NCI-H510A (cell line): ENCODE measurements around the gene FN1.
"Not testable (repeated sequence)": the region's sequence is repeated elsewhere in the genome, so short reads cannot be mapped to it uniquely, and the experiment has no call there.

Experiments used
- DNase-seq: peaks from one replicate; lab custom pipeline; 2025; lab: John Stamatoyannopoulos, UW

The FN1 gene

DNA sequence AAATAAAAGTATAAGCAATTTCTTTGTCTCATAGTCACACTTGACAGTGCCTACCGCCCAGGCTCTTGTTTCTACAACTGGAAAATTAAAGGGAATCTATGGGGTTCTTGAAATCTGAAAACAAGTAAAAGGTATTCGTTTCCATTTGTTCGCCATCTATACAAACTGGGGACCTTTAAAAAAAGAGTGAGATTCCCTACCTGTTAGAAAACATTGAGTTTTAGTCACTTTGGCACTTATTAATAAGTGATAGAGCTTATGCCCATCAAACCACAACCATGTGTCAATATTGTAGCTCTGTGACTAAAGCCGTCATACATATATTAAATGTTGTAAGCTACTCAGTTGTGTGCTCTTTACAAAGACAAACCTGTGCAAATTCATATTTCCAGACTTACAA, 13.2 kb downstream of the FN1 start:
- DNase-seq, result no peak

DNA sequence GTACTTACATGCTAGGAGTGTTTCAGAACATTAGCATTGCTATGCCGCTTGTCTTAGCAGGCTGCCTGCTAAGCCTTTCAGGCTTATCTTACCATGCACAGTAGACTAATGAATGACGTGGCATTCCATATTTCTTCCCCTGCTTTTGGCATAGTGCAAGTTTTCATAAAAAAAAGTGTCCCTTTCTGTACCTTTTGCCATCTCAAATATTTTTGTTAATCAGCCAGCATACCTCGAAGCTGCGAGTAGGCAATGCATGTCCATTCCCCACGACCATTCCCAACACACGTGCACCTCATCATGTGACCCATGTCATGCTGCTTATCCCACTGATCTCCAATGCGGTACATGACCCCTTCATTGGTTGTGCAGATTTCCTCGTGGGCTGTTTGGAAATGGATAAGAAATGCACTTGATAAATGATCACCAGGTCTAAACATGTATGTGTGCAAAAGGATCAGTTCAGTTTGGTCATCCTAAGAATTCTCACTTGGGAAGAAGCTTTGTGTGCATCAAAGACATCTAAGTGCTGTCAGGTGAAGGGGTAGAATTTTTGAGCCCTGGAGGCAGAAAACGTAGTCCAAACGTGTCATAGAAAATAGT, 13.9 kb downstream of the FN1 start:
- DNase-seq, result no peak

DNA sequence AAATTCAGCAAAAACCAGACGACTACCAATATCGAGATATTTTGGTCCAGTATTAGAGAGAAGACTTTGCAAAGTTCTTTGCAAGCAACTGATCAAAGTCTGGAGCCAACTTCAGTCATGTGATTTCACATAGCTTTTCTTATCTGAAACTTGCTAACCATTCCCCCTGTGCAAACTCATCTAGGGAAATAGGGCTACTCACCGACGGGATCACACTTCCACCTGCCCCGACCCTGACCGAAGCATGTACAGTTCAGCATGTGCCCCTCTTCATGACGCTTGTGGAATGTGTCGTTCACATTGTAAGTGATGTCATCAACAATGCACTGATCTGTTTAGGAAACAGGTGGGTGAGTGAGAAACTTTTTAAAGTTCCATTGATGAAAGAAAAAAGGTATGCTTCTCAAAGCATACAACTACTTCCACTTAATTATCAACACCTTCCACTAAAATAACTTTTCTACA, 15.4 kb downstream of the FN1 start:
- no peak for DNase-seq

DNA sequence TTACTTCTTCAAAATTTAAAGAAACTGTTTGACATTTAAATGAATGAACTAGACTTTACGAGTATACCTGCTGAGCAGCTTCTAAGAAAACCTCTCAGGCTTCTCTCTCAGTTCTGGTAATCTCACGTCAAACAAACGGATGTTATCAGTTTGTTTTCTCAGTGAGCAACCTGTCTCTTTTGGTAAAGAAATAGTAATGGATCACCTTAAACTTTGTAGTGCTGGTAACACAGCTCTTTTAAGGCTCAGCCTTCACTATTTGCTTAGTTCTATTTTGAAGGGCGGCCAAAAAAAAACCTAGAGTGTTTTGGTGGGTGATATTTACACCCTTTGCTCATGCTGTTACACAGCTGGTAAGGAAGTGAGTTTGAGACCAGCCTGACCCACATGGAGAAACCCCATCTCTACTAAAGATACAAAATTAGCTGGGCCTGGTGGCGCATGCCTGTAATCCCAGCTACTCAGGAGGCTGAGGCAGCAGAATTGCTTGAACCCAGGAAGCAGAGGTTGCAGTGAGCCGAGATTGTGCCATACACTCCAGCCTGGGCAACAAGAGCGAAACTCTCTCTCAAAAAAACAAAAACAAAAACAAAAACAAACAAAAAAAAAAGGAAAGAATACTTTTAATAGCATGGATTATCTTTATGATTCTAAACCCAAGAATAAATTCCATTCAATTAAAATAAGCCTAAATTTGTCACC, 15.9 kb downstream of the FN1 start:
- DNase-seq, result no peak

DNA sequence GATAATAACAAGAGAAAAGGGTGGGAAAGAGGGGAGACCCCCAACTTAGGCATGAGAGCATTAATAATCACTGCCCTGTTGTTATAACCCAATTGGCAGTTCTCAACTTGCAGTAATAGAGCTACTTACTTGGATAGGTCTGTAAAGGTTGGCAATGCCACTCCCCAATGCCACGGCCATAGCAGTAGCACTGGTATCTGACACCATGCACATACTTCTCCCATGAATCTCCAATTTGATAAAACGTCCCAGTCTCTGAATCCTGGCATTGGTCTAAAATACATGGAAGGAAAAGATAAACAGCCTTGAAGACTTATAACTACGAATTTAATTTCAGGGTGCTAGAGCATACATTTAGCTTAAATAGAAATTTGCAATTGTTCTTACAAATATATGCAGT, 16.8 kb downstream of the FN1 start:
- no peak for DNase-seq

DNA sequence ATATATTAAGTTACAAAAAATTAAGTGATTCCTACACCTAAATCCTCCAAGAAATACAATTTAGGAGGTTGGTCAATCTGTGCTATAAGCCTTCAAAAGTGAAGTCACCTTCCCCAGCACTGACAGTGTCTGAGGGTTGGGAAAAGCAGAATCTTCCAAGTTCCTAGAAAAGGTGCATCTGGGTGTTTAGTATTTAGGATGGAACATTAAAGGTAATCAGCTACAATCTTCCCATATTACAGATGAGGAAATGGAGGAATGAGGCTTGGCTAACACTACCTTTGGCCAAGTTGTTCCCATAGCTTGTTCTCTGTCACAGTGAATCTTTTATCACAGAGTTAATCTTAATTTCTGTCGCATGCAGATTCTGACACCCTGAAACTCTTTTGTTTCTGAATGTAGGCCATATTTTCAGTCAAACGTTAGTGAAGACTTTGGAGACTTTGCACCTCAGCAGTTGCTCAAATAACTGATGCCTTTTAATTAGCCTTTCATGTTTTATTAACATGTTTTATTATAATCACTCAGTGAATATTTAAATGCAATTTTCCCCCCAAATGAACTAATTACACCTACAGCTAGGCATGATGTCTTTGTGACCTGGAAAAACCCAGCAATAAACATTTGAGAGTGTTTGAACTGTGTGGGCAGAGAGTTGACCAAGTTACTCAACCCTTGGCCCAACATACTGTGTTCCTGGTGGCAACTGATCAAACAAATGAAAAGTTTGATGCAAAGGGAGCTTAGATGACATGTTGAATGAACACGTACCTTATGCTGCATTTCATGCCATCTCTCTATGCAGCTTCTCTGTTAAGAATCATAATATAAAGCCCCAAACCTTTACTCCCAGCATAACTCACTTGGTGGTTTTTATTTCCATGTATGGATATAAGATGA, 17.6 kb downstream of the FN1 start:
- DNase-seq, result no peak

DNA sequence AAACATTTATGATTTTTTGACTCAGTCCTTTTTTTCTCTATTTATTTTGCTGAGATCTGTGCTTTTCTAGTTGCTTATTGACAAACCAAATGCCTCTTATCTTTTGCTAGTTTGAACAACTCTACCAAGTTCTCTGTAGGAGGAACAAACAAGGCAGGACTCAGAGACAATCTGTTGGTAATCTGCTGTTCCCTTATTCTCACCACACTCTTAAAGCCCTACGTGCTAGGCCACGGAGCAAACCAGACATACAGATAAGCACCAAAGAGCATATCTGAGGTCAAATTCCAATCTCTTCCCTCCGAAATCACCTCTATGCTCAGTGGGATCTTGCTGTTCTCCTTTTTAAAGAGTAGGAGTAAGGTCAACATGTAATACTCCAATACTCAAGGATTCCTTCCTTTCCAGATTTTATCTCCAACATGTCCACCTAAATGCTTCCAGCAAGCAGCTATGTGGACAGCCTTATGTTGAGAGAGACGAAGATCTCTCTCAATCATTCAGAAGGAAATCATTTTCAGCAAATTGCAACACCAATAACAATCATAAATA, 18.4 kb downstream of the FN1 start:
- DNase-seq, result no peak

DNA sequence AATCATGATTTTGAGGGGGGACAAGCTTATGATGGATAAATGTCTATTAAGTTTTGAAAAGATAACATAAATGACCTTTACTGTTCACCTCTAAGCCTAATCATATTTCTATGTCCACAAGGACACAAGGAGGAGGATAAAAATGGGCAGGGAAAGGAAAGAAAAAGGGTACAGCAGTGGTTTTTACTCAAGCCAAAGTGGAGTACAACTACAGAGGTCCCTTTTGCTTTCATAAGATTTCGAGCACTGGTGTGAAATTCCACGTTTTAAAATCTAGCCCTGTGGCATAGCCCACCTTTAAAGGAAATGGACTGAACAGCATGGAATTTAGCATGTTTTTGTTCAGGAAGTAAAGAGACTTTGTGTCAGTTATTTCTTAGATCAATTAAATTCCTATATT, 19.2 kb downstream of the FN1 start:
- DNase-seq, result no peak

DNA sequence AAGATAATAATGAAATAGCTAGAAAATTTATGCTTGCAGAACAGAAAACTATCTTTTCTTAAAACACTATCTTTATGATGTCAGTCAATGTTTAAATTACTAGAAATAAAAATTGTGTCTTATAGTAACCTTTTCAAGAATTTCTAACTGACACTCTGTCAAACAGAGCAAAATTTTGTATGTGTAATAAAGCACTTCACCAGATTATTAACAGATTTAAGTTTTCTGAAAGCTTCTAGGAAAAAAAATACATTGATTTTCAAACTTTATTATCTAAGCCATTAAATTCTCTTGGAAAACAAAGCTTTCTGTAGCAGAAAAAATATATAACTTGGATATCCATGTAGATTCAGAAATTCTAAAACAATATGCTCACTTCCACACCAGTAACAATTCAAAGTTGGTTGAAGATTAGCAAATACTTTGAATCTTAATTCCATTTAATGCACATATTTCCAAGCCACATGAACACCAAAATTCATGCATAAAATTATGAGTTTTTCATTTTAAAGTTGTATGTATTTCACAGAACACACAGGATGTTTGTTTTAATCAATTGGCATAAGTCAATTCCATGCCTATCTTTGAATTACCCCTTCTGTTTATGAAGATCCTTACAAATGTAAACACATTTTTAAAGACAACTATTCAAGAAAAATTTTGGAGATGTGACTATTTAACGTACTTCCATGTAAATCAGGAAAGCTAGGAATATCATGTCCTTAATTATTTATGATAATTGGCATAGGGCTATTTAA, 19.9 kb downstream of the FN1 start:
- no peak for DNase-seq

DNA sequence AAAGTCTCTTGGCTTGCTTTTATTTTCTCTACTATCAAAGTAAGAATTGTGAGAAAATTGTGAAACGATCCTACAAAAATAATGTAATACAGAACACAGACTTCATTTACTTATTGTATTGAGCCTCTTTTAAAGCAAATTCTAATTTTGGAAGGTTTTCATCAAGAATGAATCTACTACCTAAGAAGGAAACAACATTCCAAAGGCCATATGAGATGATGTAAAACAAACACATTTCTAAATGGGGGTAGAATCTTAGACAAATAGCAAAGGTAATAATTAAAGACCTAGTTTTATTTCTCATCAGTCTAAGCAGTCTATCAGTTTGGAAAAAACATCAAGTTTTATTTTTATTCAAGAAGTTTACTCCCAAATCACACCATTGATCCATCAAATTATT, 20.6 kb downstream of the FN1 start:
- DNase-seq, result no peak

DNA sequence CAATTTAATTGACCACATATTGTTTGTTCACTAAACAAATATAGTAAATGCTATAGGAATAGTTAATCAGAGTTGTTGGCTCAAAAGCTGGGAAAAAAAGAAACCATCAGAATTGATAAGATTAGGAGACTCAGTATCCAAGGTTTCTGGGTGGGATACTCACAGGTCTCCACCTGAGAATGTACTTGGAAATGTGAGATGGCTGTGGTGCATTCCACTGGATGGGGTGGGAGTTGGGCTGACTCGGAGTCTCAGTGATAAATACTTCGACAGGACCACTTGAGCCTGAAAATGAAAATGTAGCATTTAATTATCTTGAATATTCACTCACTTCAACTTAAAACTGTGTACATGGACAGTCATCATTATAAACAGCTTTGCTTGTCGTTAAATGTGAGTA, 21.2 kb downstream of the FN1 start:
- no peak for DNase-seq

DNA sequence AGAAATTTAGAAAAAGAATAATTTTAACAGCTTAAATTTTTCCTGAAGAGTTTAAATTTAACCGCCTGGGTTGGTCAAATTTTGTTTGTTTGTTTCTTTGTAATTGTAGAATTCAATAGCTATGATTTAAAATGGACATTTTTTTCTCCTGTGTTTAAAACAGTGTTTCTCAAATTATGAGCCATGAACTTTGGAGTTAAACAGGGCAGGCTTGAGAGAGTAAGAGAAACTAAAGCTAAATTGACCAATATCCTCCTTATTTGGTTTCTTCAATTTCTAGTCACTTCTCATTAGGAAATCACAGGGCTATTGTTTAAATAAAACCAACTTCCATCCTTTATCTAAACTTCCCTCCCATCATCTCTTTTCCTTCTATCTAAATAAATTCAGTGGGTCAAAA, 21.9 kb downstream of the FN1 start:
- DNase-seq, result no peak

DNA sequence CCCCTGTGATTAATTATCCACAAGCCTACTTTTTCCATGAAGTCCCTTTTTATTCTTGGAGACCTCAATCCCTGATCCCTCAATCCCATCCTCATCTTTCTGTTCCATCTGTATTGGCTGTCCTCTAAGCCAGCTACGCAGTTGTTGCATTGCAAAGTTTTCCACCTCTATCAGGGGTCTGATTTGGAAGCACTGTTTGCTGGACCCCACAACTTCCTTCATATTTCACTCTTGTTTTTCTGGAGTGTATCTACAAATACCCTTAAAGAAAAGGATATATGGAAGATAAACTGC, 22.4 kb downstream of the FN1 start:
- no peak for DNase-seq

DNA sequence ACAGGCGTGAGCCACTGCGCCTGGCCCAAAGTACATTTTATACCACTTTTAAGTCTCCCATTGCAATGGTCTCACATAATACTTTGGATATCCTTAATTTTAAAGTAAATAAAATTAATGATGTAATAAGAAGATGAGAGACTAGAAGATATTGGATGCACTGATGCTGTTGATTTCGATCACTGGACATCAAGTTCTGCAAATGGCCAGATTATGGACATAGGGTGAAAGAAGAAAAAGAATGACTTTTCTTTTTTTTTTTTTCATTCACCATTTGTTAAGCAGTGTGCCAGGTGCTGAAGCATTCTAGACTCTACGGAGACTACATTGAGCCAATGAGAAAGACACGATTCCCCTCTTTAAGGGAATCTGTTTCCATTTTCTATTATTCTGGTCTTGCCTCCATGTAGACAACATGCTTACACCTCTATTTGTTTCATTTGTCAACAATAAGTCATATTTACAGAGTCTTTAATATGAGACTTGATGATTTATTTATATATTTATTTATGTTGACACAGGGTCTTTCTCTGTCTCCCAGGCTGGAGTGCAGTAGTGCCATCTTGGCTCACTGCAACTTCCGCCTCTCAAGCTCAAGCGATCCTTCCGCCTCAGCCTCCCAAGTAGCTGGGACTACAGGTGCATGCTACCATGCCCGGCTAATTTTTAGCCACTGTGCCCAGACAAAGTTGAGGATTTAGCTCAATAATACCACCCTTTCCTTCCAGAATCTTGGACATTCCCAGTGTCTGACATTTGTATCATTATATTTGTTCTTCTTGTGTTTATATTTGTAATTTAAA, 23.7 kb downstream of the FN1 start:
- no peak for DNase-seq

DNA sequence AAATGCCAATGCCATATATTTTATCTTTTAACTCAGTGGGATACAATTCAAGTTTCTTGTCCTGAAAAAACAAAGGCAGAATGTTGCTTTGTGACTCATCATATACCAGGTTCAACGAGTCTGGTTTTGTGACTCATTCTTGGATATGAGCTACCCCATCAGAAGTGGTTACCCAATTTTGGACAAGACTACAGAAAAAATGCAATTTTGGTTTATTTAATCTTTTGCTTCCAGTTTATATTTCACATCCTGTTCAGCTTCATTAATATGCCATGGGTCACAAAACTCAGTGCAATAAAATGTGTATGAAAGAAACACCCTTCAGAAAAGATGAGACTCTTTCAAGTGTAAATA, 25.0 kb downstream of the FN1 start:
- no peak for DNase-seq

DNA sequence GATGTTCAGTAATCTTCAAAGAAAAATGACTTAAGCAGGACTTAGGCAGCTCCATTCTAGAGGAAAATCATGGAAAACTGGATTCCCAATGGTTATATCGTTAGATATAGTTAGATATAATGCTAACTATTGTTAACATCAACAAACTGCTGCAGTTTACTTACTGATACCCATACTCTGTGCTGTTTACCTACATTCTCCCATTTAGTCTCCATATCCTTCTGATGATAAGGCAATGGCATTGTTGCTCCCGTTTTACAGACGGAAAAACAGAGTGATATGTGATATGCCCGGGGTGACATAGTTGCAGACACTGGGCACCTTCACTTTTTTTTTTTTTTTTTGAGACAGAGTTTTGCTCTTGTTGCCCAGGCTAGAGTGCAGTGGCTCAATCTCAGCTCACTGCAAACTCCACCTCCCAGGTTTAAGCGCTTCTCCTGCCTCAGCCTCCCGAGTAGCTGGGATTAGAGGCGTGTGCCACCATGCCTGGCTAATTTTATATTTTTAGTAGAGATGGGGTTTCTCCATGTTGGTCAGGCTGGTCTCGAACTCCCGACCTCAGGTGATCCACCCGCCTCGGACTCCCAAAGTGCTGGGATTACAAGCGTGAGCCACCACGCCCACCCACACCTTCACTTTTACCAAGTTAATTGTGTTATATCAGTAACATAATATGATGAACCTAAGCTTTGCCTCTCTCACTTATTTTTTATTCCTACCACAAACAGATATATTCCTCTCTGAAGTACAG, 25.5 kb downstream of the FN1 start:
- DNase-seq, result not testable (repeated sequence)

DNA sequence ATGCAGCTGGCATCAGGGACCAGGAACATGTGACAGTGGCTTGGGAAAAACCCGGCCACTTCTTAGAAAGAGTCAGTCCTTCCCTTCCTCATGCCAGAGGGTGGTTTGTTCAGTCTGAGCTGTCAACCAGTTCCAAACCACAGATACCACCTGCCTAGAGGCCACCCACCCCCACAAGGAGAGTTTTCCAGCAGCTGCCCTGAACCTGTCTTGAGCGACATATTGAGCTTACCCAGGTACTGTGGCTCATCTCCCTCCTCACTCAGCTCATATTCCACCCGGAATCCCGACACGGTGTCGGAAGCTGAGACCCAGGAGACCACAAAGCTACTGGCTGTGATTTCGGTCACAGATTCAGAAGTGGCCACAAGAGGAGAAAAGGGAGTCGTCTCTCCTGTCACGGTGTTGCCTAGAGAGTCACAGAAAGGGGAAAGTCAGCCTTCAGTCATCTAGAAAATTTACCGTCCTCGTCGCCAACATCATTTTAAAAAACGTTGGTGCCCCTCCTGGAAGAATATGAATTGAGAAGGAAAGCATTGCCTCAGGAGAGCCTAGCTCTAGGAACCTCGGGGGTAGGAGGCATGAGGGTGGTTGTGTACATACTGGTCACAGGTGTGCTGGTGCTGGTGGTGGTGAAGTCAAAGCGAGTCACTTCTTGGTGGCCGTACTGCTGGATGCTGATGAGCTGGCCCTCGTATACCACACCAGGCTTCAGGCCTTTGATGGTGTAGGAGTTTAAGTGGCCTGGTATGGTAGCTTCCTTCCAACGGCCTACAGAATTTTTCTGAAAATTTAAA, 26.3 kb downstream of the FN1 start:
- no peak for DNase-seq

DNA sequence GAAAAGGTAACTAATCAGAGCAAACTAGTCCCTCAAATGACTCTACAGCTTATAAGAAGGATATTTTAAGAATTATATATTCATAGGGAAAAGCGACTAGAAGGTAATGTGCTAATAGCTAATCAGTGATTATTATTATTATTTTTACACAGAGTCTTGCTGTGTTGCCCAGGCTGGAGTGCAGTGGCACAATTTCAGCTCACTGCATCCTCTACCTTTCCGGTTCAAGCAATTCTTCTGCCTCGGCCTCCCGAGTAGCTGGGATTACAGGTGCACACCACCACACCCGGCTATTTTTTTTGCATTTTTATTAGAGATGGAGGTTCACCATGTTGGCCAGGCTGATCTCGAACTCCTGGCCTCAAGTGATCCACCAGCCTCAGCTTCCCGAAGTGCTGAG, 27.4 kb downstream of the FN1 start:
- DNase-seq, result not testable (repeated sequence)

DNA sequence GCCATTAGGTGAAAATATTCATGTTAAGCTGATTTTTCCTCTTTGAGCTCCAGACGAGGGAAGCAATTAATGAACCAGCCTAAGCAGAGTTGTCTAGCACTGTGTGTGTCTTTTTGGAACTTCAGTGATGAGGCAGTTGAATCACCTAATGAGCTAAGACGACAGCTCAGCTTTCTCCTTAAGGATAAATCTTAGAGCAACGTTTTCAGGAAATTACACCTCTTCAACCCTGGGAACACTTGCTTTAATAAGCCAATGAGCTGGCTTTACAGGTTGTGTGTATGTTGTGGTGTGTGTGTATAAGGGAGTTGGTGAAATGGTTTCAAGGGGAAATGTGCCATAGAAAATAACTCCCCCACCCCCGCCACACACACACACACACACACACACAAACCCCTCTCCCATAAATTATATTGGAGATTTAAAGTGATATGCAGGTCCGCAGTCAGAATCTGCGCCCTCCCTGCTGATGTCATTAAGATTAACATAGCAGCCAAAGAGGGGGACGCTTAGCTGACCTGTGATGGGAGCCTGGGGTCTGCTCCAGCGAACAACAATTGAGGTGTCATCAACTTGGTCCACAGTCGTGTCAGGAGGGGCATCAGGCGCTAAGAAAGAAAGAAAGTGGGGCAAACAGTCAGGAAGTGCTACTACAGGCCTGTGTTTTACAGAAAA, 28.1 kb downstream of the FN1 start:
- DNase-seq, result no peak
